ENCODE data around the gene RAB27B.

GRCh38 chr18:54807303-54807702 is 21.0 kb upstream of the RAB27B start:
- no peak for TF ChIP-seq CTCF (conservative IDR thresholded peaks at IDR 0.05; ENCODE audit: low read depth, low read length)
- TF ChIP-seq EZH2 (IDR thresholded peaks at IDR 0.05; ENCODE audit: low read length, unreplicated experiment): no peak
